Osteocyte (in vitro differentiated cells): Measurements from ENCODE around the gene CCBE1. TPM values are rescaled to one million over a fixed set of nuclear protein-coding genes. Genes with fewer than 3 reads are reported as not detected.

Experiments
- DNase-seq: peaks from one replicate; pipeline ENCODE4 v3.0.0; 2021; ENCODE audit warnings: mixed read lengths; ENCODE audit not compliant: unreplicated experiment; ENCODE audit errors: extremely low spot score
- H3K27ac Mint-ChIP-seq: one replicate; pipeline ENCODE4 v1.8.0; 2021; ENCODE audit warnings: mild to moderate bottlenecking, mixed read lengths; ENCODE audit not compliant: unreplicated experiment
- H3K27me3 Mint-ChIP-seq: one replicate; pipeline ENCODE4 v1.8.0; 2021; ENCODE audit warnings: mixed read lengths; ENCODE audit not compliant: unreplicated experiment
- H3K36me3 Mint-ChIP-seq: one replicate; pipeline ENCODE4 v1.8.0; 2021; ENCODE audit warnings: mixed read lengths; ENCODE audit not compliant: unreplicated experiment
- H3K4me1 Mint-ChIP-seq: one replicate; pipeline ENCODE4 v1.8.0; 2021; ENCODE audit warnings: mixed read lengths; ENCODE audit not compliant: unreplicated experiment
- H3K4me3 Mint-ChIP-seq: one replicate; pipeline ENCODE4 v1.8.0; 2021; ENCODE audit warnings: mild to moderate bottlenecking, moderate library complexity, mixed read lengths; ENCODE audit not compliant: unreplicated experiment
- H3K9me3 Mint-ChIP-seq: one replicate; pipeline ENCODE4 v1.8.0; 2021; ENCODE audit warnings: mixed read lengths; ENCODE audit not compliant: unreplicated experiment
- CTCF ChIP-seq: fragments of 200-600 bp; sonication (generic); IDR thresholded peaks from 2 replicates; pipeline ENCODE4 v1.5.0; 2021; ENCODE audit warnings: antibody characterized with exemption, mild to moderate bottlenecking, moderate library complexity
- total RNA-seq: library from RNA; stranded (reverse); gene quantifications from 2 replicates; pipeline ENCODE4 v1.2.1, GENCODE V29; 2021

The CCBE1 gene
- total RNA-seq, 1 donor from 2014 or later: 22.8 TPM

- H3K4me1 Mint-ChIP-seq: peaks cover 33% of the 10 kb centered on the region
- no peaks in the 10 kb centered on the region for H3K27me3 Mint-ChIP-seq
- H3K27ac Mint-ChIP-seq: peak overlapping the region; percentile 89
- H3K4me3 Mint-ChIP-seq: no peak overlapping the region
- no peak for TF ChIP-seq CTCF
- no peaks in the 10 kb centered on the region for H3K36me3 Mint-ChIP-seq
- DNase-seq: no peak
- H3K9me3 Mint-ChIP-seq: no peaks in the 10 kb centered on the region
These were observed 194.7 kb downstream of the CCBE1 start for GRCh38 chr18:59502274-59503175.

GRCh38 chr18:59501920-59502273, 195.3 kb downstream of the CCBE1 start:
- peak overlapping the region; percentile 89 for H3K27ac Mint-ChIP-seq
- no peaks in the 10 kb centered on the region for H3K9me3 Mint-ChIP-seq
- no peaks in the 10 kb centered on the region for H3K36me3 Mint-ChIP-seq
- peaks cover 33% of the 10 kb centered on the region for H3K4me1 Mint-ChIP-seq
- no peak overlapping the region for H3K4me3 Mint-ChIP-seq
- no peak for DNase-seq
- no peak for TF ChIP-seq CTCF
- no peaks in the 10 kb centered on the region for H3K27me3 Mint-ChIP-seq

GRCh38 chr18:59500765-59501164, 196.5 kb downstream of the CCBE1 start:
- H3K9me3 Mint-ChIP-seq: no peaks in the 10 kb centered on the region
- H3K4me1 Mint-ChIP-seq: peaks cover 33% of the 10 kb centered on the region
- no peak overlapping the region for H3K27ac Mint-ChIP-seq
- no peak for TF ChIP-seq CTCF
- no peaks in the 10 kb centered on the region for H3K36me3 Mint-ChIP-seq
- DNase-seq: no peak
- H3K4me3 Mint-ChIP-seq: no peak overlapping the region
- no peaks in the 10 kb centered on the region for H3K27me3 Mint-ChIP-seq

GRCh38 chr18:59498506-59499086, 198.6 kb downstream of the CCBE1 start:
- DNase-seq: no peak
- no peak for TF ChIP-seq CTCF
- Mint-ChIP-seq H3K36me3 (no peaks in the 10 kb centered on the region), H3K4me1 (peaks cover 27% of the 10 kb centered on the region), H3K27me3 (no peaks in the 10 kb centered on the region), H3K27ac (no peak overlapping the region), H3K4me3 (no peak overlapping the region), H3K9me3 (peaks cover 4% of the 10 kb centered on the region)

- H3K9me3 Mint-ChIP-seq: peaks cover 6% of the 10 kb centered on the region
- H3K27me3 Mint-ChIP-seq: no peaks in the 10 kb centered on the region
- H3K36me3 Mint-ChIP-seq: no peaks in the 10 kb centered on the region
- H3K4me3 Mint-ChIP-seq: no peak overlapping the region
- no peak for DNase-seq
- H3K4me1 Mint-ChIP-seq: no peaks in the 10 kb centered on the region
- H3K27ac Mint-ChIP-seq: no peak overlapping the region
- no peak for TF ChIP-seq CTCF
These were observed 204.3 kb downstream of the CCBE1 start for GRCh38 chr18:59492756-59493421.
